Loucy (cell line): ENCODE data around the gene PHYHIPL.

Experiments
- H2AFZ ChIP-seq: fragments of 200-600 bp; sonication (generic); 2 replicates; pipeline ENCODE4 v1.6.0; 2016; ENCODE audit warnings: antibody characterized with exemption, mild to moderate bottlenecking, low read length, moderate library complexity
- H3F3A ChIP-seq: fragments of 200-600 bp; 2 replicates; pipeline ENCODE4 v1.6.0; 2016; ENCODE audit warnings: antibody characterized with exemption, low read depth, mild to moderate bottlenecking
- H3K27me3 ChIP-seq: fragments of 200-600 bp; sonication (generic); 2 replicates; pipeline ENCODE4 v1.6.1; 2014; ENCODE audit warnings: low read length, mild to moderate bottlenecking; ENCODE audit not compliant: insufficient read depth, poor library complexity, severe bottlenecking
- H3K36me3 ChIP-seq: fragments of 200-600 bp; sonication (generic); 2 replicates; pipeline ENCODE4 v1.6.1; 2016; ENCODE audit warnings: low read length; ENCODE audit not compliant: insufficient read depth
- H3K4me1 ChIP-seq: fragments of 200-600 bp; sonication (generic); 2 replicates; pipeline ENCODE4 v1.5.1; 2014; ENCODE audit warnings: low read length, mild to moderate bottlenecking; ENCODE audit not compliant: insufficient read depth, poor library complexity, severe bottlenecking
- H3K4me2 ChIP-seq: fragments of 200-600 bp; sonication (generic); 2 replicates; pipeline ENCODE4 v1.6.0; 2014; ENCODE audit warnings: antibody characterized with exemption, low read length, low read depth, mild to moderate bottlenecking; ENCODE audit not compliant: poor library complexity, severe bottlenecking
- H3K4me3 ChIP-seq: fragments of 200-600 bp; sonication (generic); 2 replicates; pipeline ENCODE4 v1.5.1; 2014; ENCODE audit warnings: low read length, mild to moderate bottlenecking, mixed read lengths; ENCODE audit not compliant: poor library complexity, severe bottlenecking
- H3K79me2 ChIP-seq: fragments of 200-600 bp; sonication (generic); 2 replicates; pipeline ENCODE4 v1.6.1; 2014; ENCODE audit warnings: low read length; ENCODE audit not compliant: insufficient read depth
- H3K9ac ChIP-seq: fragments of 200-600 bp; sonication (generic); 2 replicates; pipeline ENCODE4 v1.6.0; 2014; ENCODE audit warnings: mild to moderate bottlenecking, low read depth, low read length, moderate library complexity; ENCODE audit not compliant: poor library complexity, severe bottlenecking
- H3K9me2 ChIP-seq: fragments of 200-600 bp; sonication (generic); replicated peaks from 2 replicates; pipeline ENCODE4 v1.6.1; 2016; ENCODE audit warnings: low read depth, low read length, mixed read lengths
- H3K9me3 ChIP-seq: fragments of 200-600 bp; sonication (generic); 2 replicates; pipeline ENCODE4 v1.6.1; 2014; ENCODE audit warnings: mild to moderate bottlenecking, antibody characterized with exemption, low read length, low read depth; ENCODE audit not compliant: insufficient read depth
- H4K20me1 ChIP-seq: fragments of 200-600 bp; sonication (generic); 2 replicates; pipeline ENCODE4 v1.6.0; 2014; ENCODE audit warnings: antibody characterized with exemption, low read length, mild to moderate bottlenecking; ENCODE audit not compliant: insufficient read depth, poor library complexity, severe bottlenecking
- EZH2phosphoT487 ChIP-seq: fragments of 200-600 bp; IDR thresholded peaks from 2 replicates; pipeline ENCODE4 v1.6.1; 2018; ENCODE audit warnings: antibody characterized with exemption, mild to moderate bottlenecking, moderate library complexity, borderline replicate concordance
- TF ChIP-seq, protein P1 (sequence below): fragments of 200-600 bp; sonication (generic); conservative IDR thresholded peaks from 2 replicates; pipeline ENCODE4 v1.5.1; 2014; ENCODE audit warnings: mild to moderate bottlenecking, antibody characterized with exemption, low read length

The PHYHIPL gene

DNA sequence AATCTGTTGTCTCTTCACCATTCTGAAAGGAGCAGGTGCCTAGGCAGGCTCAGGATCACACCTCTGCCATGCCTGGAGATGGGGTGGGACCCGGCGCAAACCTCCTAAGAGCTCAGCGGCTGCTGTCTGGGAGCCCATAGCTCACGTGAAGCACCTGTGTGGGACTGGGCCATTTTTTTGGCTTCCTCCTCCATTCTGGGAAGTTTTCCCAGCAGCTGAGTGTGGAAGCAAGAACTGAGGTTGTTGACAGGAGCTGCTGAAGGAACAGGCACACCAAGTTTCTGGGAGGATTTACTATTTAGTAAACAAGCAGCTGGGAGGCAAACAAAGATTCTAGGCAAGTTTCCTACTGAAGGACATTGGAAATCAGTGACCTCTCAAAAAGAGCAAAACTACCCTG is 108.6 kb downstream of the PHYHIPL start:
- Histone ChIP-seq H3K4me1 (no peaks in the 10 kb centered on the region), H2AFZ (no peak overlapping the region), H3K36me3 (no peaks in the 10 kb centered on the region), H3F3A (no peaks in the 10 kb centered on the region), H3K9me2 (no peaks in the 10 kb centered on the region), H3K9me3 (no peaks in the 10 kb centered on the region), H3K27me3 (no peaks in the 10 kb centered on the region), H3K79me2 (no peaks in the 10 kb centered on the region), H3K4me2 (no peak overlapping the region), H3K4me3 (no peak overlapping the region), H3K9ac (no peak overlapping the region), H4K20me1 (no peaks in the 10 kb centered on the region)
- TF ChIP-seq, protein P1, sequence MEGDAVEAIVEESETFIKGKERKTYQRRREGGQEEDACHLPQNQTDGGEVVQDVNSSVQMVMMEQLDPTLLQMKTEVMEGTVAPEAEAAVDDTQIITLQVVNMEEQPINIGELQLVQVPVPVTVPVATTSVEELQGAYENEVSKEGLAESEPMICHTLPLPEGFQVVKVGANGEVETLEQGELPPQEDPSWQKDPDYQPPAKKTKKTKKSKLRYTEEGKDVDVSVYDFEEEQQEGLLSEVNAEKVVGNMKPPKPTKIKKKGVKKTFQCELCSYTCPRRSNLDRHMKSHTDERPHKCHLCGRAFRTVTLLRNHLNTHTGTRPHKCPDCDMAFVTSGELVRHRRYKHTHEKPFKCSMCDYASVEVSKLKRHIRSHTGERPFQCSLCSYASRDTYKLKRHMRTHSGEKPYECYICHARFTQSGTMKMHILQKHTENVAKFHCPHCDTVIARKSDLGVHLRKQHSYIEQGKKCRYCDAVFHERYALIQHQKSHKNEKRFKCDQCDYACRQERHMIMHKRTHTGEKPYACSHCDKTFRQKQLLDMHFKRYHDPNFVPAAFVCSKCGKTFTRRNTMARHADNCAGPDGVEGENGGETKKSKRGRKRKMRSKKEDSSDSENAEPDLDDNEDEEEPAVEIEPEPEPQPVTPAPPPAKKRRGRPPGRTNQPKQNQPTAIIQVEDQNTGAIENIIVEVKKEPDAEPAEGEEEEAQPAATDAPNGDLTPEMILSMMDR: no peak
- TF ChIP-seq EZH2phosphoT487: no peak

DNA sequence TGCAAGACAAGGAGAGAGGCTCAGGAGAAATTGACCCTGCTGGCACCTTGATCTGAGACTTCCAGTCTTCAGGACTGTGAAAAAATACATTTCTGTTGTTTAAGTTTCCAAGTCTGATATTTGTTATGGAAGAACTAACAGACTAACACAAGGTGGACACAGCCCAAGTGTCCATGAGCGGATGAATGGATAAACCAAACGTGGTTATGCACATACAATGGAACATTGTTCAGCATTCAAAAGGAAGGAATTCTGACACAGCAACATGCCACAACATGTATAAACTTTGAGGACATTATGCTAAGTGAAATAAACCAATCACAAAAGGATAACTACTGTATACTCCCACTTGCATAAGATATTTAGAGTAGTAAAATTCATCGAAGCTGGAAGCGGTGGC is 109.4 kb downstream of the PHYHIPL start:
- no peaks in the 10 kb centered on the region for H3K36me3 ChIP-seq
- no peaks in the 10 kb centered on the region for H3K9me3 ChIP-seq
- H3K9ac ChIP-seq: no peak overlapping the region
- H3F3A ChIP-seq: no peaks in the 10 kb centered on the region
- H3K27me3 ChIP-seq: no peaks in the 10 kb centered on the region
- no peaks in the 10 kb centered on the region for H3K9me2 ChIP-seq
- no peaks in the 10 kb centered on the region for H3K4me1 ChIP-seq
- H2AFZ ChIP-seq: no peak overlapping the region
- no peaks in the 10 kb centered on the region for H3K79me2 ChIP-seq
- no peak for TF ChIP-seq EZH2phosphoT487
- TF ChIP-seq, protein P1: no peak
- no peak overlapping the region for H3K4me2 ChIP-seq
- no peak overlapping the region for H3K4me3 ChIP-seq
- no peaks in the 10 kb centered on the region for H4K20me1 ChIP-seq

- no peaks in the 10 kb centered on the region for H3K9me2 ChIP-seq
- H3F3A ChIP-seq: no peaks in the 10 kb centered on the region
- no peaks in the 10 kb centered on the region for H3K27me3 ChIP-seq
- no peak overlapping the region for H2AFZ ChIP-seq
- no peak overlapping the region for H3K9ac ChIP-seq
- no peak for TF ChIP-seq EZH2phosphoT487
- TF ChIP-seq, protein P1: no peak
- H3K4me3 ChIP-seq: no peak overlapping the region
- H3K4me1 ChIP-seq: no peaks in the 10 kb centered on the region
- H3K9me3 ChIP-seq: no peaks in the 10 kb centered on the region
- no peak overlapping the region for H3K4me2 ChIP-seq
- H4K20me1 ChIP-seq: no peaks in the 10 kb centered on the region
- H3K79me2 ChIP-seq: no peaks in the 10 kb centered on the region
- H3K36me3 ChIP-seq: no peaks in the 10 kb centered on the region
These were observed 111.3 kb downstream of the PHYHIPL start for GRCh38 chr10:59287587-59288255.
